ENCODE results near the gene ZNF628.

The ZNF628 gene

GRCh38 chr19:55451163-55451964 is 25.1 kb upstream of the ZNF628 start:
- Histone ChIP-seq H3K4me1 (ENCODE audit: control insufficient read depth, insufficient read depth, low read length) (peaks cover 4% of the 10 kb centered on the region; the same call in 1 of the 2 replicates), H3K27ac (ENCODE audit: low read depth, low read length) (no peak overlapping the region), H3K4me3 (ENCODE audit: low read depth, low read length) (peak overlapping the region; percentile 45), H3K27me3 (ENCODE audit: control insufficient read depth, insufficient read depth, low read length) (peaks cover 61% of the 10 kb centered on the region), H3K9ac (ENCODE audit: low read depth, low read length) (no peak overlapping the region), H3K36me3 (ENCODE audit: control insufficient read depth, insufficient read depth, low read length) (peaks cover 18% of the 10 kb centered on the region), H3K9me3 (ENCODE audit: control insufficient read depth, insufficient read depth, low read length) (no peaks in the 10 kb centered on the region)

GRCh38 chr19:55451965-55452748 is 24.3 kb upstream of the ZNF628 start:
- Histone ChIP-seq H3K27ac (ENCODE audit: low read depth, low read length) (no peak overlapping the region), H3K4me1 (ENCODE audit: control insufficient read depth, insufficient read depth, low read length) (peaks cover 4% of the 10 kb centered on the region; the same call in 1 of the 2 replicates), H3K36me3 (ENCODE audit: control insufficient read depth, insufficient read depth, low read length) (peaks cover 22% of the 10 kb centered on the region), H3K27me3 (ENCODE audit: control insufficient read depth, insufficient read depth, low read length) (peaks cover 53% of the 10 kb centered on the region), H3K9ac (ENCODE audit: low read depth, low read length) (no peak overlapping the region), H3K9me3 (ENCODE audit: control insufficient read depth, insufficient read depth, low read length) (no peaks in the 10 kb centered on the region), H3K4me3 (ENCODE audit: low read depth, low read length) (peak overlapping the region; percentile 57)

DNA sequence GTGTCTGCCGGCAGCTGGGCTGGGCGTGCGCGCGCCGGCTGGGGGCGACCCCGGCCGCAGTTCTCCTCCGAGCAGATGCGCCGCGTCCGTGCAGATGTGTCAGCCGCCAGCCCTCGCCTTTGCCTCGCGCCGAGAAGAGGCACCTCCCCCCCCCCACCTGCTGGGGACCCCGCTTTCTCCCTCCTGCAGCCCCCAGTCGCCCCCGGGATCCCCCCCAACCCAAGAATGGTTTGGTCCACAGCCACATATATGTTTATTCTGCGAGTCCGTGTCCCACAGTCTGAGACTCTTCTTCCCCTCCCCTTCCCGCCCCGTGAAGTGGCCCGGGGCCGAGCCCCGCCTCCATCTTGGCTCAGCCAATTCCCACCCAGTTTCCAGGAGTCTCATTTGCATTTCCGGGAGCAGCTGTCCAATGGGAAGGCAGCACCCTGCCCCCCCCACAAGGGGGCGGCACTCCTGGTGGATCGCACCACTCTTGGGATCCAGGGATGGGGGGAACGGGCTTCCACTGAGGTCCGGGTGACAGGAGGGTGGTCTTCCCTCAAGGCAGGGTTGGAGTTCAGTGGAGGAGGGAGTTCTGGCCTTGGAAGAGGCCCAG is 23.6 kb upstream of the ZNF628 start:
- Histone ChIP-seq H3K27ac (ENCODE audit: low read depth, low read length) (no peak overlapping the region), H3K9me3 (ENCODE audit: control insufficient read depth, insufficient read depth, low read length) (no peaks in the 10 kb centered on the region), H3K36me3 (ENCODE audit: control insufficient read depth, insufficient read depth, low read length) (peaks cover 22% of the 10 kb centered on the region), H3K9ac (ENCODE audit: low read depth, low read length) (no peak overlapping the region), H3K4me3 (ENCODE audit: low read depth, low read length) (peak overlapping the region; percentile 57; the same call in 1 of the 2 replicates), H3K27me3 (ENCODE audit: control insufficient read depth, insufficient read depth, low read length) (peaks cover 46% of the 10 kb centered on the region), H3K4me1 (ENCODE audit: control insufficient read depth, insufficient read depth, low read length) (peaks cover 4% of the 10 kb centered on the region; the same call in 1 of the 2 replicates)

DNA sequence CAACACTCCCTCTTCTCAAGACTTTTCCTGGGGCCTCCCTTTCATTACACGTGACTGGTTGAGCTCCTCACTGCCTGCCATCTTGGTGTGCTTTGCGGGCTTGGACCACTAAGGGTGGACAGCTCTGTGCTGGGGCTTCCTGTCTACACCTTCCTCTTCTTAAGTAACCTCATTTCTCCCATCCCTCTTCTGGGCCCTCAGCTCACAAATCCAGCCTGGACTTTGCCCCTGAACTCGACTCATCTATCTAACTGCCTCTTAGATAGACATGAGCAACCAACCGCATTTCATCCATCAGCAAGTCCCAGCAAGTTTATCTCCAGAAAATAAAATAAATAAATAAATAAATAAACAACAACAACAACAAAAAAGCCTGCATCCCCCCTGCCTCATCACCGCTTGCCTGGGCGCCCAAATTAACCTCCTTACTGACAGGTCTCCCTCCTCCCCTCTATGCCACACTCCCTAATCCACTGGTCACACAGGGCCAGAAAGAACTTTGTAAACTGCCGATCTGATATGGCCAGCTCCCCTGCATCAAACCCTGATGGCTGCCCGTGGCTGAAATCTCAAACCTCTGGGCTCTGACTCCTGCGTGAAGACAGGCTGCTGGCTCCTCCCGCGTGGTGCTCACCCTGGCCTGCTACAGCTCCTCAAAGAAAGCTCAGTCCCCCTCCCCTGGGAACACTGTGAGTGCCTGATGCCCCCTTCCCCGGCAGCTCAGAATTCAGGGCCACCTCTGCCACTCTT is 22.7 kb upstream of the ZNF628 start:
- peaks cover 22% of the 10 kb centered on the region for H3K36me3 ChIP-seq (ENCODE audit: control insufficient read depth, insufficient read depth, low read length)
- H3K27ac ChIP-seq (ENCODE audit: low read depth, low read length): no peak overlapping the region
- H3K9me3 ChIP-seq (ENCODE audit: control insufficient read depth, insufficient read depth, low read length): no peaks in the 10 kb centered on the region
- peaks cover 4% of the 10 kb centered on the region; the same call in 1 of the 2 replicates for H3K4me1 ChIP-seq (ENCODE audit: control insufficient read depth, insufficient read depth, low read length)
- no peak overlapping the region for H3K4me3 ChIP-seq (ENCODE audit: low read depth, low read length)
- H3K9ac ChIP-seq (ENCODE audit: low read depth, low read length): no peak overlapping the region
- H3K27me3 ChIP-seq (ENCODE audit: control insufficient read depth, insufficient read depth, low read length): peaks cover 38% of the 10 kb centered on the region

DNA sequence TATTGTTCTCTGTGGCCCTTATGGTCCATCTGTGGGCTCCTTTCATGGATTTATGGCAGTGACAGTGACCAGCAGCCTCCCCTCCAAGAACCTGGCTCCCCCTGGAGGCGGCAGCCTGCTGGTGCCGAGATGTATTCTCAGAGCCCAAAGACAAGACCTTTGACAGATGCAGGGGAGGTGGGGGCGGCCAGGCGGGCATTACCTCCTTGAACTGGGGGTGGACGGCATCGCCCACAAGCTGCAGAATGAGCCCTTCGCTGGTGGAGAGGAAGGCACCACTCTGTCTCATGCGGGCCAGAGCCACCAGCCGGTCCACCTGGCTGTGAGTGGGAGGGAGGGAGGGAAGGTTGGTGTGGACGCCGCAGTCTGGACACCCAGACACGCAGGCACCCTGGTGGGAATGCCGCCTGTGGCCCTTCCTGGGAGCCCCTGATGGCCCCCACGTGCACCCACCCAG is 21.6 kb upstream of the ZNF628 start:
- H3K36me3 ChIP-seq (ENCODE audit: control insufficient read depth, insufficient read depth, low read length): peaks cover 22% of the 10 kb centered on the region
- H3K4me1 ChIP-seq (ENCODE audit: control insufficient read depth, insufficient read depth, low read length): peaks cover 5% of the 10 kb centered on the region; the same call in 1 of the 2 replicates
- H3K4me3 ChIP-seq (ENCODE audit: low read depth, low read length): no peak overlapping the region
- no peak overlapping the region for H3K27ac ChIP-seq (ENCODE audit: low read depth, low read length)
- no peaks in the 10 kb centered on the region for H3K9me3 ChIP-seq (ENCODE audit: control insufficient read depth, insufficient read depth, low read length)
- no peak overlapping the region for H3K9ac ChIP-seq (ENCODE audit: low read depth, low read length)
- H3K27me3 ChIP-seq (ENCODE audit: control insufficient read depth, insufficient read depth, low read length): peaks cover 26% of the 10 kb centered on the region

DNA sequence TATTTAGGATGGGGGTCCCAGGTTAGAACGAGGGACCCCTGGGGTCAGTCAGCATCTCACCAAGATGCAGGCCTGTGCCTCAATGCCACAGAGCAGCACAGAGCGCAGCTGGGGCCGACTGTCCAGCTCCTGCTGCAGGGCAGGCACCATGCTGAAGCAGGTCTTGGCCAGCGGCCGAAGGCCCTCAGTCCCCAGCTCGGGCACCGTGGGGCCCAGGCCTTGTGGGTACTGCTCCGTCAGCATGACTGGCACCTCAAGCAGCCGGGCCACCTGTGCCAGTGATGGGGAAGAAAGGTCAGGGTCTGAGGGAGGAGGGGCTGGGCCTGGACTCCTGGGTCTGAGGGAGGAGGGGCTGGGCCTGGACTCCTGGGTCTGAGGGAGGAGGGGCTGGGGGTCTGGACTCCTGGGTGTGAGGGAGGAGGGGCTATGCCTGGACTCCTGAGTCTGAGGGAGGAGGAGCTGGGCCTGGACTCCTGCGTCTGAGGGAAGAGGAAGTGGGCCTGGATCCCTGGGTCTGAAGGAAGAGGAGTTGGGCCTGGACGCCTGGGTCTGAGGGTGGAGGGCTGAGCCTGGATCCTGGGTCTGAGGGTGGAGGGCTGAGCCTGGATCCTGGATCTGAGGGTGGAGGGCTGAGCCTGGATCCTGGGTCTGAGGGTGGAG is 20.7 kb upstream of the ZNF628 start:
- H3K9me3 ChIP-seq (ENCODE audit: control insufficient read depth, insufficient read depth, low read length): no peaks in the 10 kb centered on the region
- peaks cover 14% of the 10 kb centered on the region for H3K4me1 ChIP-seq (ENCODE audit: control insufficient read depth, insufficient read depth, low read length)
- H3K36me3 ChIP-seq (ENCODE audit: control insufficient read depth, insufficient read depth, low read length): peaks cover 22% of the 10 kb centered on the region
- no peak overlapping the region for H3K27ac ChIP-seq (ENCODE audit: low read depth, low read length)
- peaks cover 18% of the 10 kb centered on the region for H3K27me3 ChIP-seq (ENCODE audit: control insufficient read depth, insufficient read depth, low read length)
- no peak overlapping the region for H3K9ac ChIP-seq (ENCODE audit: low read depth, low read length)
- no peak overlapping the region for H3K4me3 ChIP-seq (ENCODE audit: low read depth, low read length)

DNA sequence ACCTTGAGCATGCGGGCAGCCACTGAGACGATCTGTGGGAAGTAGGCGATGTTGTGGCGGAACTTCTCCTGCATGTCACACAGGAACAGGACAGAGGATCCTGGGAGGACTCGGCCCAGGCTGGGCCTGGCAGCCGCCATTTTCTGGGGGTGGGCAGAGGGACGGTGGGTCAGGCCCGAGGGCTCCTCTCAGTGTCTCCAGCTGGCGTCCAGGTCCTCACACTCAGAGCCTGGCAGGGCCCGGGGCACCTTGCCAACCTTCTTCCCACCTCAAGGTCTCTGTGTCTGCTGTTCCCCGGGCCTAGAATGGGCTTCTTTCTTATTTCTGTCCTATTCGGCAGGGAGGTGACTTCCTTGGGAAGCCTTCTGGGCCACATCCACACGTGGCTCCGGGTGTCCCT is 20.1 kb upstream of the ZNF628 start:
- Histone ChIP-seq H3K4me1 (ENCODE audit: control insufficient read depth, insufficient read depth, low read length) (peaks cover 16% of the 10 kb centered on the region), H3K9me3 (ENCODE audit: control insufficient read depth, insufficient read depth, low read length) (no peaks in the 10 kb centered on the region), H3K4me3 (ENCODE audit: low read depth, low read length) (no peak overlapping the region), H3K9ac (ENCODE audit: low read depth, low read length) (no peak overlapping the region), H3K27ac (ENCODE audit: low read depth, low read length) (no peak overlapping the region), H3K36me3 (ENCODE audit: control insufficient read depth, insufficient read depth, low read length) (peaks cover 22% of the 10 kb centered on the region), H3K27me3 (ENCODE audit: control insufficient read depth, insufficient read depth, low read length) (peaks cover 12% of the 10 kb centered on the region)

- no peaks in the 10 kb centered on the region for H3K9me3 ChIP-seq (ENCODE audit: control insufficient read depth, insufficient read depth, low read length)
- H3K27ac ChIP-seq (ENCODE audit: low read depth, low read length): no peak overlapping the region
- no peaks in the 10 kb centered on the region for H3K27me3 ChIP-seq (ENCODE audit: control insufficient read depth, insufficient read depth, low read length)
- H3K4me3 ChIP-seq (ENCODE audit: low read depth, low read length): no peak overlapping the region
- peaks cover 12% of the 10 kb centered on the region for H3K4me1 ChIP-seq (ENCODE audit: control insufficient read depth, insufficient read depth, low read length)
- H3K36me3 ChIP-seq (ENCODE audit: control insufficient read depth, insufficient read depth, low read length): peaks cover 22% of the 10 kb centered on the region
- H3K9ac ChIP-seq (ENCODE audit: low read depth, low read length): no peak overlapping the region
These were observed 18.5 kb upstream of the ZNF628 start for GRCh38 chr19:55457683-55458457.

DNA sequence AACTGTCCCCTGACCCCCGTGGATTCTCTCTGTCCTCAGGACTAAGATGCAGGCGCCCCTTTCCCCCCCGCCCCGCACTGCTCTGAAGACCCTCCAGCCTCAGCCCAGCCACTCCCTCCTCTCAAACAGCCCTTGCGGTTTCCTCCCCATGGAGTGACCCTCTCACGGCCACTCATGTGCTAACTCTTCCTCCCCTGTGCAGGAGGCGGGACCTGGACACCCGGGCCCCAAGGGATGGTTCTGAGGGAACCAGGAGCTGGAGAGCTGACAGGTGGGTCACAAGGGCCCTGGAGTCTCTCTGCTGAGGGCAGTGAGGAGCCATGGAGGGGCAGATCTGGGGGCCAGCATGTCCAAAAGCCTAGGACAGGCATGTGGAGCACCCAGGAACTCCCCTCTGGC is 16.9 kb upstream of the ZNF628 start:
- Histone ChIP-seq H3K36me3 (ENCODE audit: control insufficient read depth, insufficient read depth, low read length) (peaks cover 14% of the 10 kb centered on the region), H3K4me1 (ENCODE audit: control insufficient read depth, insufficient read depth, low read length) (peaks cover 21% of the 10 kb centered on the region), H3K4me3 (ENCODE audit: low read depth, low read length) (no peak overlapping the region), H3K9me3 (ENCODE audit: control insufficient read depth, insufficient read depth, low read length) (no peaks in the 10 kb centered on the region), H3K27me3 (ENCODE audit: control insufficient read depth, insufficient read depth, low read length) (no peaks in the 10 kb centered on the region), H3K9ac (ENCODE audit: low read depth, low read length) (no peak overlapping the region), H3K27ac (ENCODE audit: low read depth, low read length) (no peak overlapping the region)

Data from HUES48 (cell line).